B cell (primary cell): ENCODE results near the gene FBXO8. TPM values are rescaled to one million over a fixed set of nuclear protein-coding genes. Genes with fewer than 3 reads are reported as not detected.

Source experiments
- ATAC-seq: fragments of 200-7000 bp; cut with Tn5 transposase; one replicate; pipeline ENCODE4 v1.10.0; 2021; ENCODE audit warnings: low read depth, mild to moderate bottlenecking, moderate number of reproducible peaks, moderate library complexity
- CTCF ChIA-PET: fragments of 350-600 bp; sonication (Branson Sonifier 250); formaldehyde crosslinking; loops from one replicate; lab custom pipeline; 2021; ENCODE audit warnings: antibody characterized with exemption, inconsistent platforms; lab: Charles Lee
- POLR2A ChIA-PET: fragments of 350-600 bp; sonication (Branson Sonifier 250); formaldehyde crosslinking; loops from one replicate; lab custom pipeline; 2021; ENCODE audit warnings: antibody characterized with exemption; lab: Charles Lee
- DNase-seq: peaks from one replicate; pipeline ENCODE4 v3.0.0; 2013
- H2AFZ ChIP-seq: 2 replicates; pipeline ENCODE4 v1.6.1; 2012; ENCODE audit warnings: mild to moderate bottlenecking, low read depth, low read length; ENCODE audit not compliant: insufficient read depth, poor library complexity, severe bottlenecking
- H3K27ac ChIP-seq, 2 donors: 1 replicate in 1 of 2; 2 replicates in 1 of 2; pipeline ENCODE4 v1.5.1; 2012 to 2013; ENCODE audit warnings: low read length in 2 of 2, mild to moderate bottlenecking in 2 of 2, moderate library complexity in 1 of 2
- H3K27me3 ChIP-seq, 4 experiments: fragments of 200-600 bp in 1 of 4; sonication (generic) in 1 of 4; replicated peaks in 1 of 4; 1 replicate in 2 of 4; 2 replicates in 2 of 4; pipeline versions ENCODE4 v1.6.1 to v1.7.0; 2013 to 2016; ENCODE audit warnings: low read length in 3 of 4, mild to moderate bottlenecking in 2 of 4, mixed read lengths in 1 of 4, moderate library complexity in 1 of 4; ENCODE audit not compliant: insufficient read depth in 4 of 4, control insufficient read depth in 3 of 4; ENCODE audit errors: control extremely low read depth in 1 of 4
- H3K36me3 ChIP-seq, 2 experiments: replicated peaks in 1 of 2; 1 replicate in 1 of 2; 2 replicates in 1 of 2; pipeline versions ENCODE4 v1.6.1 to v1.7.1; 2013; ENCODE audit warnings: low read length in 1 of 2; ENCODE audit not compliant: insufficient read depth in 2 of 2, control insufficient read depth in 1 of 2; ENCODE audit errors: control extremely low read depth in 1 of 2, extremely low read depth in 1 of 2
- H3K4me1 ChIP-seq, 2 donors: fragments of 200-600 bp in 1 of 2; sonication (generic) in 1 of 2; 1 replicate in 1 of 2; 2 replicates in 1 of 2; pipeline versions ENCODE4 v1.5.1 to v1.6.1; 2013 to 2017; ENCODE audit warnings: low read length in 2 of 2; ENCODE audit not compliant: control insufficient read depth in 2 of 2, insufficient read depth in 2 of 2
- H3K4me2 ChIP-seq: replicated peaks from 2 replicates; pipeline ENCODE3; 2012; ENCODE audit warnings: mild to moderate bottlenecking, low read depth, low read length; ENCODE audit not compliant: poor library complexity, severe bottlenecking
- H3K4me3 ChIP-seq, 5 experiments: fragments of 200-600 bp in 1 of 5; sonication (generic) in 1 of 5; 1 replicate in 3 of 5; 2 replicates in 2 of 5; pipeline versions ENCODE4 v1.5.1 to v1.7.0; 2011 to 2016; ENCODE audit warnings: low read length in 4 of 5, mild to moderate bottlenecking in 4 of 5, low read depth in 2 of 5, control low read depth in 1 of 5, moderate library complexity in 1 of 5; ENCODE audit not compliant: insufficient read depth in 1 of 5; ENCODE audit errors: control extremely low read depth in 1 of 5, extremely low read depth in 1 of 5
- H3K79me2 ChIP-seq: fragments of 200-600 bp; sonication (generic); one replicate; pipeline ENCODE4 v1.6.0; 2016; ENCODE audit warnings: low read length; ENCODE audit not compliant: control insufficient read depth, insufficient read depth
- H3K9ac ChIP-seq: fragments of 200-600 bp; sonication (generic); 2 replicates; pipeline ENCODE4 v1.6.1; 2017; ENCODE audit warnings: mild to moderate bottlenecking, low read length, moderate library complexity
- H3K9me3 ChIP-seq, 3 donors: one replicate each; pipeline versions ENCODE4 v1.6.1 to v1.7.1; 2013; ENCODE audit warnings: low read length in 2 of 3; ENCODE audit not compliant: control insufficient read depth in 2 of 3, insufficient read depth in 1 of 3; ENCODE audit errors: control extremely low read depth in 1 of 3
- H4K20me1 ChIP-seq: 2 replicates; pipeline ENCODE4 v1.6.0; 2012; ENCODE audit warnings: mild to moderate bottlenecking, low read length; ENCODE audit not compliant: insufficient read depth, control insufficient read depth, poor library complexity, severe bottlenecking
- H3K27ac Mint-ChIP-seq: one replicate; pipeline ENCODE4 v1.8.0; 2021; ENCODE audit warnings: mixed read lengths
- H3K27me3 Mint-ChIP-seq: one replicate; pipeline ENCODE4 v1.8.0; 2021; ENCODE audit warnings: mixed read lengths
- H3K4me1 Mint-ChIP-seq: one replicate; pipeline ENCODE4 v1.8.0; 2021; ENCODE audit warnings: mixed read lengths
- H3K4me3 Mint-ChIP-seq: one replicate; pipeline ENCODE4 v1.8.0; 2021; ENCODE audit warnings: mixed read lengths
- H3K9me3 Mint-ChIP-seq: one replicate; pipeline ENCODE4 v1.8.0; 2022; ENCODE audit warnings: mixed read lengths; ENCODE audit not compliant: insufficient read depth
- EZH2 ChIP-seq: IDR thresholded peaks from 2 replicates; pipeline ENCODE4 v1.6.1; 2012; ENCODE audit warnings: borderline replicate concordance, low read depth, mild to moderate bottlenecking, moderate library complexity, low read length; ENCODE audit not compliant: insufficient read depth, poor library complexity, severe bottlenecking
- WGBS: methylation state at CpG from one replicate; pipeline ENCODE4 v1.1.5; 2013; ENCODE audit warnings: missing lambda C conversion rate; ENCODE audit not compliant: insufficient coverage; 5-methylcytosine and 5-hydroxymethylcytosine counted together
- intact Hi-C: fragments of 100-400 bp; cut with micrococcal nuclease; formaldehyde crosslinking; loops from one replicate; pipeline ENCODE4 v1.10.0; 2022
- polyA plus RNA-seq: library from polyadenylated mRNA; depleted of rRNA; stranded (reverse); fragments of >200 nt; gene quantifications from 2 replicates; pipeline ENCODE4 v1.2.3, GENCODE V29; 2012
- total RNA-seq, 2 donors: library from RNA; stranded (reverse); fragments of 120-200 nt in 1 of 2; gene quantifications; 1 replicate in 1 of 2; 2 replicates in 1 of 2; pipeline versions ENCODE4 v1.2.3 to v1.2.4, GENCODE V29; 2013 to 2022
- TF ChIP-seq, protein P1 (sequence below): fragments of 200-600 bp; IDR thresholded peaks from one replicate; pipeline ENCODE4 v1.8.0; 2022; ENCODE audit warnings: antibody characterized with exemption, mild to moderate bottlenecking

The FBXO8 gene
- total and polyA plus RNA-seq, 2 donors (not counting 1 experiment from before 2014, with no cell fraction given) = 11.6 to 22.4 TPM

DNA sequence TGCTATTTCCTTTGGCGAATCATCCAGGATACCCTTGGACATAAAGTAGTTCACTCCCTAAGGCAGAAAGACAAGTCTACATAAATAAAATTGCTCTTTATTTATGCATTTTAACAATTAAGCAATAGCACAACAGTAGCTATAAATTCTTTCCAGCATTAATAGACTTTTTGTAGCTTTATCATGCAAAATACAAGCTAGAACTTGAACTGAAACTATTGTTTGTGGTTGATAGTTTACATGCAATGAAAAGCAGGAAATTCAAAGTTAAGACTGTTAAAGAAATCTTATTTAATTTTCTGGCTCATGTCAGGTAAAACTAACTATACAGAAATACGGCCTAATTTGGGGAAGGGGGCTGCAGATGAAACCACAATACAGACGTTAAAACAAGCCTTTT is 42.3 kb downstream of the FBXO8 start:
- POLR2A ChIA-PET = no interaction called here
- no peak for DNase-seq
- Histone ChIP-seq H3K9me3 (no peaks in the 10 kb centered on the region), H3K27ac (no peak overlapping the region), H3K36me3 (peaks cover 6 to 16% of the 10 kb centered on the region in 2 experiments), H4K20me1 (peaks cover 5% of the 10 kb centered on the region), H3K4me2 (no peak overlapping the region), H3K27me3 (no peaks in the 10 kb centered on the region), H3K9ac (no peak overlapping the region), H3K4me1 (no peaks in the 10 kb centered on the region), H3K79me2 (no peaks in the 10 kb centered on the region), H2AFZ (no peak overlapping the region), H3K4me3 (no peak overlapping the region)
- no peaks in the 10 kb centered on the region for H3K27me3 Mint-ChIP-seq
- H3K27ac Mint-ChIP-seq = no peak overlapping the region
- CTCF ChIA-PET = interaction anchor here (0.9 kb wide), 1 partner anchor 939 kb away, joined by 3 read pairs; no protein-coding TSS in a partner anchor
- no peaks in the 10 kb centered on the region for H3K9me3 Mint-ChIP-seq
- no peaks in the 10 kb centered on the region for H3K4me1 Mint-ChIP-seq
- intact Hi-C loops = no loop called here
- no peak overlapping the region for H3K4me3 Mint-ChIP-seq
- TF ChIP-seq, protein P1, sequence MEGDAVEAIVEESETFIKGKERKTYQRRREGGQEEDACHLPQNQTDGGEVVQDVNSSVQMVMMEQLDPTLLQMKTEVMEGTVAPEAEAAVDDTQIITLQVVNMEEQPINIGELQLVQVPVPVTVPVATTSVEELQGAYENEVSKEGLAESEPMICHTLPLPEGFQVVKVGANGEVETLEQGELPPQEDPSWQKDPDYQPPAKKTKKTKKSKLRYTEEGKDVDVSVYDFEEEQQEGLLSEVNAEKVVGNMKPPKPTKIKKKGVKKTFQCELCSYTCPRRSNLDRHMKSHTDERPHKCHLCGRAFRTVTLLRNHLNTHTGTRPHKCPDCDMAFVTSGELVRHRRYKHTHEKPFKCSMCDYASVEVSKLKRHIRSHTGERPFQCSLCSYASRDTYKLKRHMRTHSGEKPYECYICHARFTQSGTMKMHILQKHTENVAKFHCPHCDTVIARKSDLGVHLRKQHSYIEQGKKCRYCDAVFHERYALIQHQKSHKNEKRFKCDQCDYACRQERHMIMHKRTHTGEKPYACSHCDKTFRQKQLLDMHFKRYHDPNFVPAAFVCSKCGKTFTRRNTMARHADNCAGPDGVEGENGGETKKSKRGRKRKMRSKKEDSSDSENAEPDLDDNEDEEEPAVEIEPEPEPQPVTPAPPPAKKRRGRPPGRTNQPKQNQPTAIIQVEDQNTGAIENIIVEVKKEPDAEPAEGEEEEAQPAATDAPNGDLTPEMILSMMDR = no peak
- TF ChIP-seq EZH2 = no peak
- no peak for ATAC-seq
- 100% methylated on average over 1 of the region's 3 CpGs for WGBS

GRCh38 chr4:174236359-174236758 is 47.1 kb downstream of the FBXO8 start:
- Histone ChIP-seq H3K9ac (no peak overlapping the region), H3K27ac (no peak overlapping the region), H4K20me1 (peaks cover 4% of the 10 kb centered on the region), H3K27me3 (no peaks in the 10 kb centered on the region), H3K36me3 (peaks cover 6 to 16% of the 10 kb centered on the region in 2 experiments), H3K4me1 (no peaks in the 10 kb centered on the region), H3K4me2 (no peak overlapping the region), H3K4me3 (no peak overlapping the region), H3K9me3 (no peaks in the 10 kb centered on the region), H3K79me2 (no peaks in the 10 kb centered on the region), H2AFZ (no peak overlapping the region)
- no peaks in the 10 kb centered on the region for H3K9me3 Mint-ChIP-seq
- POLR2A ChIA-PET = no interaction called here
- no CpG with 5 or more reads among the region's 3 CpGs for WGBS
- intact Hi-C loops = no loop called here
- no peak overlapping the region for H3K27ac Mint-ChIP-seq
- H3K4me1 Mint-ChIP-seq = peaks cover 2% of the 10 kb centered on the region
- H3K4me3 Mint-ChIP-seq = no peak overlapping the region
- H3K27me3 Mint-ChIP-seq = no peaks in the 10 kb centered on the region
- DNase-seq = no peak
- no peak for ATAC-seq
- CTCF ChIA-PET = no interaction called here
- no peak for TF ChIP-seq EZH2
- TF ChIP-seq, protein P1 = no peak
